HCT116 (cell line): Measurements from ENCODE around the gene TMEM11. TPM values are rescaled to one million over a fixed set of nuclear protein-coding genes. Genes with fewer than 3 reads are reported as not detected.
A peak's percentile ranks its signal among the peaks of the same experiment; 100 is the strongest.

Source experiments
- ATAC-seq: fragments of 200-7000 bp; cut with Tn5 transposase; 2 replicates; pipeline ENCODE4 v1.9.1; 2020; ENCODE audit warnings: mild to moderate bottlenecking, moderate library complexity
- BruUV-seq: library from RNA; stranded (reverse); fragments of 400-500 nt; replicated peaks from 2 replicates; lab custom pipeline; 2021; lab: Mats Ljungman, UMichigan
- CTCF ChIA-PET: fragments of 300-600 bp; sonication (Branson Sonifier 250); formaldehyde crosslinking; loops from one replicate; lab custom pipeline; 2021; ENCODE audit warnings: antibody characterized with exemption; lab: Charles Lee
- POLR2A ChIA-PET: fragments of 300-600, 350-600 bp; sonication (Branson Sonifier 250); formaldehyde crosslinking; loops from one replicate; lab custom pipeline; 2021; ENCODE audit warnings: antibody characterized with exemption; lab: Charles Lee
- RAD21 ChIA-PET, 2 experiments: fragments of 300-600 bp; sonication (Branson Sonifier 250); formaldehyde crosslinking; loops; one replicate each; lab custom pipeline; 2023; ENCODE audit warnings: low total read pairs in 2 of 2; ENCODE audit not compliant: uncharacterized antibody in 2 of 2, unreplicated experiment in 2 of 2, low non-redundant PET in 1 of 2; lab: Charles Lee
- DNase-seq: peaks from one replicate; pipeline ENCODE4 v3.0.0-alpha.2; 2010; ENCODE audit warnings: low read depth, low spot score
- H2AFZ ChIP-seq: fragments of 200-600 bp; shearing (Covaris generic), sonication (generic); 2 replicates; pipeline ENCODE4 v1.6.1; 2017; ENCODE audit warnings: low read depth, mixed run types, mixed read lengths, antibody characterized with exemption, low read length; ENCODE audit not compliant: poor library complexity, severe bottlenecking
- H3K27ac ChIP-seq: 2 replicates; pipeline ENCODE4 v1.5.1; 2012; ENCODE audit warnings: low read depth, low read length
- H3K27me3 ChIP-seq: fragments of 200-600 bp; sonication (generic); 2 replicates; pipeline ENCODE4 v1.6.1; 2016; ENCODE audit warnings: mixed run types, low read length, mixed read lengths; ENCODE audit not compliant: insufficient read depth
- H3K36me3 ChIP-seq, 2 experiments: fragments of 200-500 bp in 1 of 2; fragments of 200-600 bp in 1 of 2; sonication (Bioruptor generic) in 1 of 2; sonication (generic) in 1 of 2; 2 replicates each; pipeline versions ENCODE4 v1.5.1 to v1.6.1; 2014 to 2016; ENCODE audit warnings: low read length in 2 of 2, inconsistent platforms in 1 of 2, mixed read lengths in 1 of 2, mixed run types in 1 of 2; ENCODE audit not compliant: insufficient read depth in 2 of 2, control insufficient read depth in 1 of 2
- H3K4me1 ChIP-seq, 2 experiments: fragments of 200-600 bp in 1 of 2; sonication (generic) in 1 of 2; 2 replicates each; pipeline versions ENCODE4 v1.5.1 to v1.6.1; 2012 to 2017; ENCODE audit warnings: low read length in 2 of 2, inconsistent platforms in 1 of 2, mild to moderate bottlenecking in 1 of 2, mixed read lengths in 1 of 2, mixed run types in 1 of 2, moderate library complexity in 1 of 2; ENCODE audit not compliant: insufficient read depth in 2 of 2, control insufficient read depth in 1 of 2
- H3K4me2 ChIP-seq: fragments of 200-600 bp; sonication (generic); 2 replicates; pipeline ENCODE4 v1.6.1; 2017; ENCODE audit warnings: mixed run types, low read length, mixed read lengths
- H3K4me3 ChIP-seq, 2 experiments: fragments of 200-600 bp in 1 of 2; sonication (generic) in 1 of 2; replicated peaks in 1 of 2; 2 replicates each; pipeline ENCODE4 v1.5.1; 2011 to 2016; ENCODE audit warnings: low read length in 2 of 2, control low read depth in 1 of 2, low read depth in 1 of 2, mild to moderate bottlenecking in 1 of 2, mixed read lengths in 1 of 2, mixed run types in 1 of 2
- H3K79me2 ChIP-seq: fragments of 200-600 bp; sonication (generic); 2 replicates; pipeline ENCODE4 v1.6.1; 2017; ENCODE audit warnings: mild to moderate bottlenecking, mixed run types, low read length, moderate library complexity, mixed read lengths; ENCODE audit not compliant: insufficient read depth
- H3K9ac ChIP-seq: fragments of 200-600 bp; sonication (generic); 2 replicates; pipeline ENCODE4 v1.6.1; 2016; ENCODE audit warnings: low read length, mixed read lengths
- H3K9me2 ChIP-seq: fragments of 200-600 bp; sonication (generic), shearing (Covaris generic); 2 replicates; pipeline ENCODE4 v1.6.1; 2017; ENCODE audit warnings: mixed run types, mild to moderate bottlenecking, moderate library complexity; ENCODE audit not compliant: insufficient read depth
- H3K9me3 ChIP-seq, 2 experiments: fragments of 200-500 bp in 1 of 2; fragments of 200-600 bp in 1 of 2; sonication (Bioruptor generic) in 1 of 2; sonication (generic) in 1 of 2; 2 replicates each; pipeline ENCODE4 v1.6.1; 2014 to 2017; ENCODE audit warnings: low read length in 2 of 2, mixed read lengths in 2 of 2, inconsistent platforms in 1 of 2, low read depth in 1 of 2, mild to moderate bottlenecking in 1 of 2, mixed run types in 1 of 2, moderate library complexity in 1 of 2; ENCODE audit not compliant: control insufficient read depth in 1 of 2, insufficient read depth in 1 of 2
- H4K20me1 ChIP-seq: fragments of 200-600 bp; sonication (generic), shearing (Covaris generic); 2 replicates; pipeline ENCODE4 v1.6.1; 2017; ENCODE audit warnings: mixed run types, mild to moderate bottlenecking, moderate library complexity; ENCODE audit not compliant: insufficient read depth
- CBX3 ChIP-seq: IDR thresholded peaks from 2 replicates; pipeline ENCODE4 v1.6.1; 2012; ENCODE audit warnings: low read depth
- ELF1 ChIP-seq: IDR thresholded peaks from 2 replicates; pipeline ENCODE4 v1.6.1; 2012; ENCODE audit warnings: low read depth, borderline replicate concordance
- EZH2 ChIP-seq: fragments of 200-600 bp; sonication (generic); IDR thresholded peaks from 2 replicates; pipeline ENCODE4 v1.6.1; 2017; ENCODE audit warnings: antibody characterized with exemption, mixed run types
- MAX ChIP-seq: IDR thresholded peaks from 2 replicates; pipeline ENCODE4 v1.6.1; 2012
- POLR2AphosphoS5 ChIP-seq: IDR thresholded peaks from 2 replicates; pipeline ENCODE4 v1.6.1; 2011; ENCODE audit warnings: mild to moderate bottlenecking, low read depth, low read length, moderate library complexity
- SIN3A ChIP-seq: IDR thresholded peaks from 2 replicates; pipeline ENCODE4 v1.6.1; 2012; ENCODE audit warnings: low read depth
- SP1 ChIP-seq: IDR thresholded peaks from 2 replicates; pipeline ENCODE4 v1.6.1; 2012; ENCODE audit warnings: low read depth
- SRF ChIP-seq: IDR thresholded peaks from 2 replicates; pipeline ENCODE4 v1.6.1; 2012; ENCODE audit warnings: low read depth
- TCF7L2 ChIP-seq: IDR thresholded peaks from 2 replicates; pipeline ENCODE4 v1.7.0; 2011; ENCODE audit warnings: borderline replicate concordance, inconsistent platforms; ENCODE audit not compliant: insufficient read depth, insufficient read length; ENCODE audit errors: extremely low read depth
- ZBTB33 ChIP-seq: IDR thresholded peaks from 2 replicates; pipeline ENCODE4 v1.6.1; 2011; ENCODE audit warnings: mild to moderate bottlenecking, low read length, moderate library complexity; ENCODE audit not compliant: insufficient replicate concordance; ENCODE audit errors: extremely low read depth
- ZFX ChIP-seq: fragments of 450-650 bp; IDR thresholded peaks from 2 replicates; pipeline ENCODE4 v1.6.1; 2017
- ZNF274 ChIP-seq: fragments of 200-500 bp; sonication (Bioruptor generic); IDR thresholded peaks from 2 replicates; pipeline ENCODE4 v1.6.1; 2014; ENCODE audit warnings: mild to moderate bottlenecking, low read depth, low read length, inconsistent platforms
- intact Hi-C: fragments of 100-400 bp; cut with micrococcal nuclease; formaldehyde crosslinking; loops from 2 replicates; pipeline ENCODE4 v1.10.0; 2022
- total RNA-seq: library from RNA; stranded (reverse); gene quantifications from one replicate; pipeline ENCODE4 v1.2.1, GENCODE V29; 2021; ENCODE audit not compliant: unreplicated experiment
- TF ChIP-seq, protein P1 (sequence below): IDR thresholded peaks from 2 replicates; pipeline ENCODE4 v1.6.1; 2012

The TMEM11 gene
- total RNA-seq, 1 experiment from 2014 or later: 31.0 TPM

DNA sequence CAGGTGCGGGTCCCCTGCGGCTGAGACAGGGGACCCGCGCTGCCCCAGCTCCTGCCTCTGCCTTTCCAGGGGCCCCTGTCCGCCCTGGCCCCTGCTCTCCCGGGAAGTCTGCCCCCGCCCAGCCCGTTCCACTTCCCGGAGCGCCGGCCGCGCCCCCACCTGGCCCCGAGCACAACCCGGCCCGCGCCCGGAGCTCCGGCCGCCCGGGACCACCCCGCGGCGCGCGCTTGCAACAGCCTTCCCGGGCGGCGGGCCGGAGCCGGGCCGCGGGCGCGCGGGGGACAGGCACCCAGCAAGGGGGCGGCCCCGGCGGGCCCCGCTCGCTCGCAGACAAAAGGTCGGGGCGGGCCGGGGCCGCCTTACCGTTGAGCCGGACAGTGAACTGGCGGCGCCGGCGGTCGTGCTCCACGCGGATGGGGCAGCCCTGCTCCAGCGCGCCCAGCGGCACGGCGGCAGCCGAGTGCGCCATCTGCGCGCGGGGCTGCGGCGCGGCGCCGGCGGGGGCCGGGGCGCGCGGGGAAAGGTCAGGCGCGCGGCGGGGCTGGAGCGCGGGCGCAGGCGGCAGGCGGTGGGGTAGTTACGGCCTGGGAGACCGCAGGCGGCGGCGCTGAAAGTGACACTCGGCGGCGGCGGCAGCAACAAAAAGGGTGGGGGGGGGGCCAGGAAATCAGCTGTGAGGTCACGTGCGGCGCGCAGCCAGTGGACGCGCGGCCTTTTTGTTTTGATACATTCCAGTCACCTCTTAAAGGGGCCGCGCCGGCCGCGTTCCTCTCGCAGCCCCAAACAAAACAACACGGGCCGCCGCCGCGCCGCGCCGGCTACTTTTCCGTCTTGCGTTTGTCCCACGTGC, 39.1 kb upstream of the TMEM11 start, which contains the start of gene NATD1:
TSS of gene NATD1 (minus strand) at position 615 of the 850 bp plus-strand sequence. CDS start at position 469, 146 bp downstream.
- intact Hi-C loops: no loop called here
- Histone ChIP-seq H3K27ac (peak within 1 kb of the TSS; percentile 29; the same call in 1 of the 2 replicates), H2AFZ (peak within 1 kb of the TSS; percentile 63), H3K4me1 (peaks cover 21 to 38% of the 10 kb centered on the region in 2 experiments), H3K27me3 (no peaks in the 10 kb centered on the region), H3K9me3 (no peaks in the 10 kb centered on the region), H3K79me2 (no peaks in the 10 kb centered on the region), H3K4me2 (peak within 1 kb of the TSS; percentile 70), H3K4me3 (peak within 1 kb of the TSS; percentile 44 to 51), H4K20me1 (no peaks in the 10 kb centered on the region), H3K9ac (peak within 1 kb of the TSS; percentile 41), H3K36me3 (no peaks in the 10 kb centered on the region), H3K9me2 (no peaks in the 10 kb centered on the region)
- no TSS peak for BruUV-seq
- TF ChIP-seq SP1 (peak; percentile 46; the same call in 1 of the 2 replicates), ZNF274 (no peak), ZBTB33 (no peak), SRF (no peak), EZH2 (no peak), SIN3A (0 out of 2 replicates have a peak, but pooled peaks have one; percentile 63), MAX (peak; percentile 76), POLR2AphosphoS5 (peak; percentile 23; the same call in 1 of the 2 replicates), CBX3 (no peak), TCF7L2 (peak; percentile 97), ZFX (peak; percentile 31; the same call in 1 of the 2 replicates), ELF1 (no peak)
- TF ChIP-seq, protein P1, sequence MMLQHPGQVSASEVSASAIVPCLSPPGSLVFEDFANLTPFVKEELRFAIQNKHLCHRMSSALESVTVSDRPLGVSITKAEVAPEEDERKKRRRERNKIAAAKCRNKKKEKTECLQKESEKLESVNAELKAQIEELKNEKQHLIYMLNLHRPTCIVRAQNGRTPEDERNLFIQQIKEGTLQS: no peak
- POLR2A ChIA-PET: no interaction called here
- CTCF ChIA-PET: interaction anchor here (0.6 kb wide), 1 partner anchor 13 kb away, joined by 4 read pairs; no protein-coding TSS in a partner anchor
- DNase-seq (peak; percentile 65), ATAC-seq (peak; percentile 80)
- RAD21 ChIA-PET: interaction anchor here in 1 of 2 experiments (0.7 kb wide), 1 partner anchor 147 kb away, joined by 3 read pairs; no protein-coding TSS in a partner anchor
